ENCODE measurements around the gene ANO2.

ANO2 gene

GRCh38 chr12:5612556-5613410 lies 332.3 kb downstream of the ANO2 start:
- in situ Hi-C loops (cut with HindIII; ENCODE audit: low pct_ligation_motif_present, low sequenced_read_pairs) = no loop called here
- no peak for TF ChIP-seq CTCF (IDR thresholded peaks at IDR 0.05; ENCODE audit: low read depth, low read length, missing control alignments)
- Histone ChIP-seq H3K27ac (no peak overlapping the region), H3K27me3 (replicated peaks) (no peaks in the 10 kb centered on the region), H3K36me3 (replicated peaks) (no peaks in the 10 kb centered on the region), H3K4me3 (ENCODE audit: low read depth, low read length) (no peak overlapping the region)
- DNase-seq = no peak

GRCh38 chr12:5611162-5611561 lies 333.9 kb downstream of the ANO2 start:
- Histone ChIP-seq H3K4me3 (ENCODE audit: low read depth, low read length) (no peak overlapping the region), H3K27ac (no peak overlapping the region), H3K36me3 (replicated peaks) (no peaks in the 10 kb centered on the region), H3K27me3 (replicated peaks) (no peaks in the 10 kb centered on the region)
- no peak for TF ChIP-seq CTCF (IDR thresholded peaks at IDR 0.05; ENCODE audit: low read depth, low read length, missing control alignments)
- no peak for DNase-seq
- in situ Hi-C loops (cut with HindIII; ENCODE audit: low pct_ligation_motif_present, low sequenced_read_pairs) = no loop called here

GRCh38 chr12:5599378-5599777 lies 345.7 kb downstream of the ANO2 start:
- Histone ChIP-seq H3K36me3 (replicated peaks) (no peaks in the 10 kb centered on the region), H3K27me3 (replicated peaks) (no peaks in the 10 kb centered on the region), H3K4me3 (ENCODE audit: low read depth, low read length) (no peak overlapping the region), H3K27ac (no peak overlapping the region)
- in situ Hi-C loops (cut with HindIII; ENCODE audit: low pct_ligation_motif_present, low sequenced_read_pairs) = no loop called here
- no peak for TF ChIP-seq CTCF (IDR thresholded peaks at IDR 0.05; ENCODE audit: low read depth, low read length, missing control alignments)
- DNase-seq = no peak

- Histone ChIP-seq H3K27me3 (replicated peaks) (no peaks in the 10 kb centered on the region), H3K4me3 (ENCODE audit: low read depth, low read length) (no peak overlapping the region), H3K27ac (no peak overlapping the region), H3K36me3 (replicated peaks) (no peaks in the 10 kb centered on the region)
- in situ Hi-C loops (cut with HindIII; ENCODE audit: low pct_ligation_motif_present, low sequenced_read_pairs) = no loop called here
- DNase-seq = no peak
- no peak for TF ChIP-seq CTCF (IDR thresholded peaks at IDR 0.05; ENCODE audit: low read depth, low read length, missing control alignments)
Observed at GRCh38 chr12:5593998-5594397, 351.1 kb downstream of the ANO2 start.

- in situ Hi-C loops (cut with HindIII; ENCODE audit: low pct_ligation_motif_present, low sequenced_read_pairs) = no loop called here
- H3K36me3 ChIP-seq (replicated peaks) = no peaks in the 10 kb centered on the region
- no peak overlapping the region for H3K4me3 ChIP-seq (ENCODE audit: low read depth, low read length)
- no peak for DNase-seq
- H3K27ac ChIP-seq = no peak overlapping the region
- no peaks in the 10 kb centered on the region for H3K27me3 ChIP-seq (replicated peaks)
- TF ChIP-seq CTCF (IDR thresholded peaks at IDR 0.05; ENCODE audit: low read depth, low read length, missing control alignments) = no peak
Observed at GRCh38 chr12:5593086-5593485, 352.0 kb downstream of the ANO2 start.

- in situ Hi-C loops (cut with HindIII; ENCODE audit: low pct_ligation_motif_present, low sequenced_read_pairs) = no loop called here
- DNase-seq = no peak
- Histone ChIP-seq H3K36me3 (replicated peaks) (no peaks in the 10 kb centered on the region), H3K4me3 (ENCODE audit: low read depth, low read length) (no peak overlapping the region), H3K27me3 (replicated peaks) (no peaks in the 10 kb centered on the region), H3K27ac (no peak overlapping the region)
- no peak for TF ChIP-seq CTCF (IDR thresholded peaks at IDR 0.05; ENCODE audit: low read depth, low read length, missing control alignments)
Observed at GRCh38 chr12:5592310-5592709, 352.7 kb downstream of the ANO2 start.
